CD4-positive, alpha-beta T cell (primary cell): ENCODE data around the gene TRIM37. TPM values are rescaled to one million over a fixed set of nuclear protein-coding genes. Genes with fewer than 3 reads are reported as not detected.

ENCODE experiments used
- ATAC-seq: fragments of 200-7000 bp; cut with Tn5 transposase; one replicate; pipeline ENCODE4 v1.10.0; 2022; ENCODE audit warnings: mild to moderate bottlenecking; ENCODE audit not compliant: poor library complexity
- CTCF ChIA-PET: fragments of 350-600 bp; sonication (Branson Sonifier 250); formaldehyde crosslinking; loops from one replicate; lab custom pipeline; 2021; ENCODE audit warnings: antibody characterized with exemption, inconsistent platforms; lab: Charles Lee
- POLR2A ChIA-PET: fragments of 350-600 bp; sonication (Branson Sonifier 250); formaldehyde crosslinking; loops from one replicate; lab custom pipeline; 2021; ENCODE audit warnings: antibody characterized with exemption, inconsistent platforms; lab: Charles Lee
- DNase-seq, 14 experiments: peaks; one replicate each; pipeline ENCODE4 v3.0.0-alpha.2; 2013 to 2020; ENCODE audit warnings: mixed read lengths in 2 of 14
- H3K27ac ChIP-seq, 2 donors: one replicate each; pipeline versions ENCODE4 v1.5.1 to v1.7.0; 2013; ENCODE audit warnings: low read length in 2 of 2, low read depth in 1 of 2, mild to moderate bottlenecking in 1 of 2
- H3K27me3 ChIP-seq, 2 experiments: 1 replicate in 1 of 2; 2 replicates in 1 of 2; pipeline versions ENCODE4 v1.6.1 to v1.7.0; 2013; ENCODE audit warnings: low read length in 2 of 2, control low read depth in 1 of 2, mild to moderate bottlenecking in 1 of 2, moderate library complexity in 1 of 2; ENCODE audit not compliant: insufficient read depth in 2 of 2, control insufficient read depth in 1 of 2
- H3K36me3 ChIP-seq: one replicate; pipeline ENCODE4 v1.6.1; 2013; ENCODE audit warnings: low read length, control low read depth; ENCODE audit not compliant: insufficient read depth
- H3K4me1 ChIP-seq: one replicate; pipeline ENCODE4 v1.6.1; 2013; ENCODE audit warnings: low read length, control low read depth; ENCODE audit not compliant: insufficient read depth
- H3K4me3 ChIP-seq: one replicate; pipeline ENCODE4 v1.5.1; 2013; ENCODE audit warnings: mild to moderate bottlenecking, low read length, moderate library complexity
- H3K9me3 ChIP-seq, 2 experiments: 1 replicate in 1 of 2; 2 replicates in 1 of 2; pipeline versions ENCODE4 v1.6.1 to v1.7.0; 2013; ENCODE audit warnings: low read length in 2 of 2, mild to moderate bottlenecking in 2 of 2, control low read depth in 1 of 2, moderate library complexity in 1 of 2; ENCODE audit not compliant: control insufficient read depth in 1 of 2, insufficient read depth in 1 of 2
- H3K27ac Mint-ChIP-seq: one replicate; pipeline ENCODE4 v1.8.0; 2020; ENCODE audit warnings: mixed read lengths
- H3K27me3 Mint-ChIP-seq: one replicate; pipeline ENCODE4 v1.8.0; 2021; ENCODE audit warnings: mixed read lengths
- H3K36me3 Mint-ChIP-seq: one replicate; pipeline ENCODE4 v1.8.0; 2021; ENCODE audit warnings: low read depth, mixed read lengths
- H3K4me1 Mint-ChIP-seq: one replicate; pipeline ENCODE4 v1.8.0; 2021; ENCODE audit warnings: low read depth, mixed read lengths
- H3K4me3 Mint-ChIP-seq: one replicate; pipeline ENCODE4 v1.8.0; 2020; ENCODE audit warnings: mild to moderate bottlenecking, mixed read lengths
- H3K9me3 Mint-ChIP-seq: one replicate; pipeline ENCODE4 v1.8.0; 2020; ENCODE audit warnings: mixed read lengths
- CTCF ChIP-seq: fragments of 200-600 bp; IDR thresholded peaks from one replicate; pipeline ENCODE4 v1.8.0; 2022; ENCODE audit warnings: antibody characterized with exemption, mild to moderate bottlenecking
- intact Hi-C, 2 experiments: fragments of 100-400 bp; cut with DNase I in 1 of 2; cut with micrococcal nuclease in 1 of 2; formaldehyde crosslinking; loops; one replicate each; pipeline versions ENCODE4 v1.15.1 to v1.9.0; 2023 to 2025; cut with DNase I, micrococcal nuclease
- total RNA-seq, 174 experiments: library from RNA in 2 of 174; stranded (reverse) in 2 of 174; gene quantifications; one replicate each; pipeline ENCODE4 v1.2.3 and lab custom pipeline; 2021 to 2026

TRIM37 gene
- total RNA-seq, 2 experiments from 2014 or later: 16.8 to 18.0 TPM

- H3K36me3 ChIP-seq: peaks cover 21% of the 10 kb centered on the region
- H3K27ac Mint-ChIP-seq: no peak overlapping the region
- peaks cover 46% of the 10 kb centered on the region for H3K36me3 Mint-ChIP-seq
- ATAC-seq (no peak), DNase-seq (no peak)
- no peaks in the 10 kb centered on the region for H3K9me3 Mint-ChIP-seq
- no peak overlapping the region for H3K27ac ChIP-seq
- no peaks in the 10 kb centered on the region for H3K9me3 ChIP-seq
- H3K4me1 Mint-ChIP-seq: peaks cover 7% of the 10 kb centered on the region
- peaks cover 9% of the 10 kb centered on the region for H3K4me1 ChIP-seq
- intact Hi-C loops: no loop called here
- no peak overlapping the region for H3K4me3 ChIP-seq
- H3K27me3 Mint-ChIP-seq: no peaks in the 10 kb centered on the region
- CTCF ChIA-PET: interaction anchor here (1.3 kb wide), 1 partner anchor 479 kb away, joined by 3 read pairs; no protein-coding TSS in a partner anchor
- H3K4me3 Mint-ChIP-seq: no peak overlapping the region
- POLR2A ChIA-PET: no interaction called here
- TF ChIP-seq CTCF: no peak
- H3K27me3 ChIP-seq: no peaks in the 10 kb centered on the region
These were observed 108.7 kb downstream of the TRIM37 start for GRCh38 chr17:58997756-58998553.

GRCh38 chr17:58996968-58997367, 109.7 kb downstream of the TRIM37 start:
- TF ChIP-seq CTCF: no peak
- ChIA-PET POLR2A (no interaction called here), CTCF (interaction anchor here (0.5 kb wide), 1 partner anchor 50 kb away, joined by 3 read pairs; no protein-coding TSS in a partner anchor)
- Mint-ChIP-seq H3K9me3 (no peaks in the 10 kb centered on the region), H3K27ac (no peak overlapping the region), H3K4me3 (no peak overlapping the region), H3K36me3 (peaks cover 50% of the 10 kb centered on the region), H3K27me3 (no peaks in the 10 kb centered on the region), H3K4me1 (peaks cover 7% of the 10 kb centered on the region)
- H3K27ac ChIP-seq: no peak overlapping the region
- ATAC-seq (no peak), DNase-seq (no peak)
- no peaks in the 10 kb centered on the region for H3K27me3 ChIP-seq
- no peaks in the 10 kb centered on the region for H3K9me3 ChIP-seq
- intact Hi-C loops: no loop called here
- peaks cover 21% of the 10 kb centered on the region for H3K36me3 ChIP-seq
- H3K4me3 ChIP-seq: no peak overlapping the region
- H3K4me1 ChIP-seq: peaks cover 6% of the 10 kb centered on the region

- Mint-ChIP-seq H3K27ac (no peak overlapping the region), H3K4me1 (no peaks in the 10 kb centered on the region), H3K9me3 (no peaks in the 10 kb centered on the region), H3K36me3 (peaks cover 51% of the 10 kb centered on the region), H3K4me3 (no peak overlapping the region), H3K27me3 (no peaks in the 10 kb centered on the region)
- H3K4me3 ChIP-seq: no peak overlapping the region
- no peaks in the 10 kb centered on the region for H3K9me3 ChIP-seq
- peaks cover 21% of the 10 kb centered on the region for H3K36me3 ChIP-seq
- H3K27me3 ChIP-seq: no peaks in the 10 kb centered on the region
- no peak overlapping the region for H3K27ac ChIP-seq
- ATAC-seq: no peak
- POLR2A ChIA-PET: no interaction called here
- no peak for DNase-seq
- no peaks in the 10 kb centered on the region for H3K4me1 ChIP-seq
- intact Hi-C loops: no loop called here
- no peak for TF ChIP-seq CTCF
- CTCF ChIA-PET: no interaction called here
These were observed 111.3 kb downstream of the TRIM37 start for GRCh38 chr17:58995247-58995940.
